Activated CD4-positive, alpha-beta T cell treated with anti-CD3 and anti-CD28 coated beads, Interleukin-2, amount 10 ng/mL, durations not matched to agents 24 days and 14 days (primary cell): ENCODE results near the gene REC114. TPM values are rescaled to one million over a fixed set of nuclear protein-coding genes. Genes with fewer than 3 reads are reported as not detected.
A peak's percentile ranks its signal among the peaks of the same experiment; 100 is the strongest.

Source experiments
- DNase-seq: peaks from one replicate; pipeline ENCODE4 v3.0.0; 2022
- H3K27ac Mint-ChIP-seq: one replicate; pipeline ENCODE4 v1.8.0; 2022; ENCODE audit warnings: mild to moderate bottlenecking, mixed read lengths
- H3K27me3 Mint-ChIP-seq: one replicate; pipeline ENCODE4 v1.8.0; 2022; ENCODE audit warnings: mixed read lengths
- H3K36me3 Mint-ChIP-seq: one replicate; pipeline ENCODE4 v1.8.0; 2022; ENCODE audit warnings: low read depth, mild to moderate bottlenecking, mixed read lengths
- H3K4me1 Mint-ChIP-seq: one replicate; pipeline ENCODE4 v1.8.0; 2021; ENCODE audit warnings: mixed read lengths
- H3K4me3 Mint-ChIP-seq: one replicate; pipeline ENCODE4 v1.8.0; 2022; ENCODE audit warnings: mild to moderate bottlenecking, moderate library complexity, mixed read lengths
- H3K9me3 Mint-ChIP-seq: one replicate; pipeline ENCODE4 v1.8.0; 2021; ENCODE audit warnings: mixed read lengths
- intact Hi-C: fragments of 100-400 bp; cut with micrococcal nuclease; formaldehyde crosslinking; loops from one replicate; pipeline ENCODE4 v1.15.1; 2023
- total RNA-seq: library from RNA; stranded (reverse); gene quantifications from 2 replicates; pipeline ENCODE4 v1.2.3, GENCODE V29; 2022

Gene REC114
- total RNA-seq, 1 donor from 2014 or later = not detected

DNA sequence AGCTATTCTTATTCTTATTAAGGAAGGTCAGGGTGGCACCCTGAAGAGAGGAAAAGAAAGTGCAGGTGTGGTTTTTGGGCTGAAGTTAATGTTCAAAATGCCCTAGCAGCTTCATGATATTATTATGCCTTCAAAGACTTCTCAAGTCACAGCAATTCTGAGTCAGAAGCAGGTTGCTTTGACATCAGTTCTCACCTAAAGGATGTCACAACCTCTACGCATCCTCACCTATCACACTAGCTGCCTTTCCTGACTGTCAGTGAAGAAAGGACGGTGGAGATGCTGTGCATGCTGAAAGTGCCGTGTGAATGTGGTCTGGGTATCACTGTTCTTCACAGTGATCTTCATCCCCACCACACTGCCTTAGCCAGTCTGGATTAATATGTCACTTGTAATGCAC lies 140.6 kb downstream of the REC114 start:
- H3K36me3 Mint-ChIP-seq = peaks cover 50% of the 10 kb centered on the region
- intact Hi-C loops = no loop called here
- DNase-seq = no peak

DNA sequence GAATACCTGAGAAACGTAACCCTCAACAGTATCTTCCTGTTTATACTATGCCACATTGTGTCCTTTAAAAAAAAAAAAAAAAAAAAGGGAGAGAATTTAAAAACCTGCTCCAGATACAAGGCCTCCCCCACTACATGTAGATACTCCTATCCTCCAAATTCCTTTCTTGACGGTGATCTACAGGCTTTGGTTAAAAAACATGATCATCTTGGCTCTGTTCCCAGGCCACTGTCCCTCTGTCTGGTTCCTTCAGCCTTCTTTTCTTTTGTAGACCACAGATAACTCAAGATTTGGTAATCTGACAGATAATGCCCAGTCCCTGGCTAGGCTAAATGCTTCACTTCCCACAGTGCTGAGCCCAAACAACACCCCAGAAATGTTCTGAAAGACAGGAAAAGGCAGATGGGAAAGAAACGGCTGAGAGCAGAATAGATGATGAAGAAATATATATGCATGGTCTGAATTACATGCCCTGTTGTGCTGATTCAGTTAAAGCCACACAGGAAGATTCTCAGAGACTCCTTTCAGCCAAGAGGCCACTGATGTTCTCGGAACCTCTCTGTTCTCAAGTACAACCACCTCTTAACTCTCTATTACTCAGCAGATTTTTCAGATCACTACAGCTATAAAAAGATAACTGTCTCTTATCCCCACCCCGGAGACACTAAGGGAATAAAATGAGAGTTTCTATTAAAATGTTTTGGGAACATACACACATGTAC lies 141.9 kb downstream of the REC114 start:
- Mint-ChIP-seq H3K27ac (no peak overlapping the region), H3K9me3 (no peaks in the 10 kb centered on the region), H3K4me1 (peaks cover 39% of the 10 kb centered on the region), H3K4me3 (peak overlapping the region; percentile 5), H3K36me3 (peaks cover 59% of the 10 kb centered on the region), H3K27me3 (no peaks in the 10 kb centered on the region)
- no peak for DNase-seq
- intact Hi-C loops = loop anchor here (2.0 to 5.0 kb wide), 2 partner anchors 14 to 47 kb away; partner anchors contain the start of gene NPTN

More for the DNA sequence above, 140.6 kb downstream of the REC114 start:
- no peaks in the 10 kb centered on the region for H3K27me3 Mint-ChIP-seq
- no peaks in the 10 kb centered on the region for H3K9me3 Mint-ChIP-seq
- peaks cover 39% of the 10 kb centered on the region for H3K4me1 Mint-ChIP-seq
- no peak overlapping the region for H3K27ac Mint-ChIP-seq
- no peak overlapping the region for H3K4me3 Mint-ChIP-seq

DNA sequence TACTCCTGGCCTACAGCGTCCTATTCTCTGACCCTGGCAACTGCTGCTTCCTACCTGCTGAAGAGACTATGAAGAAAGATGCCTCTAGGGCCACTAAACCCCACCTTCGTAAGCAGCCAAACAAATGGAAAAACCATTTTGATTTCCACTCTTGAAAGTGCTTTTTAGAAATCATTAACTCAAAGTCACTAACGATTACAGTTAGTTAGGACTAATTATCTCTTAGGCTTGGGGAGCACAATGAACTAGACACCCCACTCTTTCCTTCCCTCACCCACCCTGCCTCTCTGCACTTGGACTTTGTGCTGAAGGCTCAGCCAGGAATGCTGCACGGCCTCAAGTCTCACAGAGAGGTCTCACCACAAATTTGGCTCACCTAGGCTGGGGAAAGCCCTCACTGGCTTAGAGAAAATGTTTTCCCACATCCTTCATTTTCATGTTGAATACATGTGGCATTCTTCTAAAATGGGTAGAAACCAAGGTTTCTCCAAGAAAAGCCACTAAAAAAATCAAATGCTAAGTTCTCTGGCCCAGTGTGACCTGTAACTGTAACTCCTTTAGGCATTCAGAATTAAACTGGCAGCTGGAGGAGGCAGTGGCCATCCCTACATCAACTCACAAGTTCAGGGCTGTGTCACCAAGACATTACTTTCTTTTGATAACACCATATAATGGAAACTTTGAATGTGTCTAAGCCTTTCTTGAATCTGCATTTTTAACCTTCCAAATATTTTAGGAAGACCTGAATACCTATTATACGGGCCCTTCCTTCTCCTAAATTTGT lies 143.1 kb downstream of the REC114 start:
- intact Hi-C loops = loop anchor here (2.0 to 5.0 kb wide), 2 partner anchors 15 to 46 kb away; partner anchors contain the start of gene NPTN
- DNase-seq = no peak
- H3K27me3 Mint-ChIP-seq = no peaks in the 10 kb centered on the region
- peaks cover 57% of the 10 kb centered on the region for H3K36me3 Mint-ChIP-seq
- peak overlapping the region; percentile 29 for H3K27ac Mint-ChIP-seq
- peaks cover 39% of the 10 kb centered on the region for H3K4me1 Mint-ChIP-seq
- no peaks in the 10 kb centered on the region for H3K9me3 Mint-ChIP-seq
- H3K4me3 Mint-ChIP-seq = no peak overlapping the region

DNA sequence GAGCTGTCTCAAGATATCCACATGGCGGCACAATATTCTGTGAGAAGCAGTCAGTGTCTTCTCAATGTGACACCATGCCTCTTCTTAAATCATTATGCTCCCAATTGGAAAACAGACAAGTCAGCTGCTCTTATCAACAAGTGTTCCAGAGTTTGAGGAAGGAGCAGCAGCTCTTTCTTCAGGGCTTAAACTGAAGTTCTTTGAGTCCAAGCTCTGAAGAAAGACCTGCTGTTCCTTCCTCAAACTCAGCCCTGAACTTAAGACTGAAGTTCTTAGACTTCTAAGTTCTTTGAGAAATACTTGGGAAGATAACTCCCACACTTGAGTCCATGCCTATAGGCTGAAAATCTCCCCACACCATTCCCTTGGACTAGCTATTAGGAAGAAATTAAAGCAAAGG lies 146.8 kb downstream of the REC114 start:
- no peak for DNase-seq
- Mint-ChIP-seq H3K27me3 (no peaks in the 10 kb centered on the region), H3K4me1 (peaks cover 30% of the 10 kb centered on the region), H3K9me3 (no peaks in the 10 kb centered on the region), H3K36me3 (peaks cover 48% of the 10 kb centered on the region), H3K4me3 (no peak overlapping the region), H3K27ac (no peak overlapping the region)
- intact Hi-C loops = loop anchor here (1.0 to 5.0 kb wide), 2 partner anchors 20 to 43 kb away; partner anchors contain the start of gene NPTN

DNA sequence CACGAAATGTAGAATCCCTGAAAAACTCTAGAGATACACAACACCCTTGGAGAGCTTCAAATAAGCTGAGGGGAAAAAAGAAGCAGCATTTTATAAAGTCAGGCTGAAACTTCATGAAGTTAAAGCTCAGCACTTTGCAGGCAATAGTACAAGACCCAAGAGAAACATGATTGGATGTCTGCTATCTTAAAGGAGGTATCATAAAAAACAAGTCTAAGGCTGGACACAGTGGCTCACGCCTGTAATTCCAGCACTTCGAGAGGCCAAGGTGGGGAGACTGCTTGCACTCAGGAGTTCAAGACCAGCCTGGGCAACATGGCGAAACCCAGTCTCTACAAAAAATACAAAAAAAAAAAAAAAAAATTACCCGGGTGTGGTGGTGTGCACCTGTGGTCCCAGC lies 147.3 kb downstream of the REC114 start:
- DNase-seq = no peak
- Mint-ChIP-seq H3K4me3 (no peak overlapping the region), H3K27me3 (no peaks in the 10 kb centered on the region), H3K9me3 (no peaks in the 10 kb centered on the region), H3K36me3 (peaks cover 43% of the 10 kb centered on the region), H3K27ac (no peak overlapping the region), H3K4me1 (peaks cover 25% of the 10 kb centered on the region)
- intact Hi-C loops = no loop called here

DNA sequence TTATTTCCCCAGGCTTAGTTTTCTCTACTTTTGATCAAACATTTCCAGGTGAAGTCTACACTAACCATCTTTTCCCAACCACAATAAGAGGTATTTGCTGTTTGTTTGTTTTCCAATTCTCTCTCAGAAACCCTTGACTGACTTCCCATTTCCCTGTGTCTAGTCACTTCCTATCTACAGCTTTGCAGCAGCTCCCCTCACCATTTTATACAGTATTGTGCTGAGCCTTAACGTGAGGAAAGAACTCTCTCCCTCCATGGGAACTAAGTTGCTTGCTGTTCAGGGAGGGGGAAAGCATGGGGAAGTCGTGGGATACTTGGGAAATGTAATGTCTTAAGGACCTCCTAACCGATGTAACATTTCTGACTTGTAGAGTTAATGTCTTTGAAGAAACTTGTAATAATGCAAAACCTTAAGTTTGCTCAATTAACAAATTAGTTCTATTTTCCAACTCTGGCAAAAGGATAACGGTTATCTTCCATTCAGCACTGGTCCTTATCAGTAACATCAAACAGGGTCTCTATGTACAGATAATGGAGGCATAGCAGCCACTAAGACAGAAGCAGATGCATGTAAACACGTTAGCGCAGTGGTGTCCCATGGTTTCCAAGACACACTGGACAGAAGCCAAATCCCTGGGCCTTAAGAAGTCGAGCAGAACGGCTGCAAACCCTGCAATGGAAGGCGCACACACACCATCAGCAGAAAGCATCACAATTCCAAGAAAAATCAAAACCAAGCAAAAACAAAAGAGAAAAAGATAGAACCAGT lies 150.5 kb downstream of the REC114 start:
- DNase-seq = no peak
- H3K4me1 Mint-ChIP-seq = peaks cover 7% of the 10 kb centered on the region
- no peak overlapping the region for H3K4me3 Mint-ChIP-seq
- no peak overlapping the region for H3K27ac Mint-ChIP-seq
- H3K27me3 Mint-ChIP-seq = no peaks in the 10 kb centered on the region
- intact Hi-C loops = no loop called here
- H3K9me3 Mint-ChIP-seq = no peaks in the 10 kb centered on the region
- H3K36me3 Mint-ChIP-seq = peaks cover 28% of the 10 kb centered on the region

DNA sequence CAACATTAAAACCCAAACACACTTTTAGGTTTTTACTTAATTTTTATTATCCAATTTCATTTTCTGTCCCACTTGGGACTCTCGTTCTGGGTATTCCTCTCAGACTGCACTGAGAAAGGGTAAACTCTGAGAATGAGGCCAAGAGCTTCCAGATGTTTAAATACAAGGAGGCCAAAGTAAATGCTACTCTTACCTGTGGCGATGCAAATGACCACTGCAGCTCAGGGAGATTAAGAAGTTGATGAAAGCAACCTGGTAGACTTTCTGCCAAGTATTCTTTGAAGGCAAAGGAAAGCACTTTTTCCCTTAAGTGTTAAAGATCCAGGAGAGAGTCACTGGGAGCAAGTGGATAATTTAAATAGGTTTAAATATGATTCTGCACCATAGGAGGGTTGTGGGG lies 151.1 kb downstream of the REC114 start:
- DNase-seq = no peak
- H3K4me1 Mint-ChIP-seq = peaks cover 7% of the 10 kb centered on the region
- no peaks in the 10 kb centered on the region for H3K27me3 Mint-ChIP-seq
- H3K27ac Mint-ChIP-seq = no peak overlapping the region
- intact Hi-C loops = no loop called here
- H3K36me3 Mint-ChIP-seq = peaks cover 25% of the 10 kb centered on the region
- no peaks in the 10 kb centered on the region for H3K9me3 Mint-ChIP-seq
- H3K4me3 Mint-ChIP-seq = no peak overlapping the region

DNA sequence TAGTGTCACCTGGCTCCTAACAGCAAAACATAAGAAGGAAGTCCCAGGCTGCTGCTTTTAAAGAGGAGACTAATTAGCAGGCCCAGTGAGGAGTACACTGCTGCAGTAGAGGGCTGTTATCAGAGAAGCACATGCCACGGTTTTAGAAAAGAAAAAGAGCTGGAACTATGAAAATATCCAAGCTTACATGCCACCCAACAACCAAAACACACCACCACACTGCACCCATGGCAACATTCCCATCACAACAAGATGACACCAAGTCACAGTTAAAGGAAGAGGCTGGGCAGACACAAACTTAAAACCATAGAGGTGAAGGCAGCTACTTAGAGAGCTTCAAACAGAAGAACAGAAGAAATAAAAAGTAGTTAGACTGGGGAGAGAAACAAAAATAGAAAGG lies 153.2 kb downstream of the REC114 start:
- no peak for DNase-seq
- intact Hi-C loops = no loop called here
- no peaks in the 10 kb centered on the region for H3K9me3 Mint-ChIP-seq
- peaks cover 16% of the 10 kb centered on the region for H3K36me3 Mint-ChIP-seq
- H3K27me3 Mint-ChIP-seq = no peaks in the 10 kb centered on the region
- H3K27ac Mint-ChIP-seq = no peak overlapping the region
- no peak overlapping the region for H3K4me3 Mint-ChIP-seq
- peaks cover 7% of the 10 kb centered on the region for H3K4me1 Mint-ChIP-seq

DNA sequence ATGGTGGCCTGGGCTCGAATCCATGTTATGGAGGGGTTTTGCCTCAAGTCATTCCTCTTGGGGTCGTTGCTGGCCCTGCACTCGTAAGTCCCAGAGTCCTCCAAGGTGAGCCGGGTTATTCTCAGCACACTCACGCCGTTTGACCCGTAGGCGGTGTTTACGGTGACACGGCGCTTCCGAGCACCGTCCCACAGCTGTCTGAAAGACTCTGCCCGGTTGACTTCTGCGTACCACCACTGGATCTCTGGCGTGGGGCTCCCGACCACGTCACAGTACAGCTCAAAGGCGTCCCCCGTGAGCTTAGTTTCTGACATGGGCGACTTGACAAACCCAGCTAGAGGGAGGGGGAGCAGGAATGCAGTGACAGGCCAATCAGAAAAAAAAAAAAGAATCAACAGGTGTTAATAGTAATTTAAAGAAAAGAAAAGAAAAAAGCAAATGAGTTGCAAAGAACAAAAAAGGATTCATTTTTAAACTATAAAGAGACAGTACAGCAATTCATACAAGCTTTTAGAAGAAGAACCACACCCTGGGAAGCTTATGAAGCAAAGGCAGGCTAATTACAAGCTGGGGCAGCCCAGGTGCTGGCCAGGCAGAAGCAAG lies 154.2 kb downstream of the REC114 start:
- H3K9me3 Mint-ChIP-seq = no peaks in the 10 kb centered on the region
- H3K36me3 Mint-ChIP-seq = peaks cover 13% of the 10 kb centered on the region
- no peak overlapping the region for H3K4me3 Mint-ChIP-seq
- intact Hi-C loops = no loop called here
- no peak for DNase-seq
- H3K27ac Mint-ChIP-seq = no peak overlapping the region
- peaks cover 7% of the 10 kb centered on the region for H3K4me1 Mint-ChIP-seq
- H3K27me3 Mint-ChIP-seq = no peaks in the 10 kb centered on the region

DNA sequence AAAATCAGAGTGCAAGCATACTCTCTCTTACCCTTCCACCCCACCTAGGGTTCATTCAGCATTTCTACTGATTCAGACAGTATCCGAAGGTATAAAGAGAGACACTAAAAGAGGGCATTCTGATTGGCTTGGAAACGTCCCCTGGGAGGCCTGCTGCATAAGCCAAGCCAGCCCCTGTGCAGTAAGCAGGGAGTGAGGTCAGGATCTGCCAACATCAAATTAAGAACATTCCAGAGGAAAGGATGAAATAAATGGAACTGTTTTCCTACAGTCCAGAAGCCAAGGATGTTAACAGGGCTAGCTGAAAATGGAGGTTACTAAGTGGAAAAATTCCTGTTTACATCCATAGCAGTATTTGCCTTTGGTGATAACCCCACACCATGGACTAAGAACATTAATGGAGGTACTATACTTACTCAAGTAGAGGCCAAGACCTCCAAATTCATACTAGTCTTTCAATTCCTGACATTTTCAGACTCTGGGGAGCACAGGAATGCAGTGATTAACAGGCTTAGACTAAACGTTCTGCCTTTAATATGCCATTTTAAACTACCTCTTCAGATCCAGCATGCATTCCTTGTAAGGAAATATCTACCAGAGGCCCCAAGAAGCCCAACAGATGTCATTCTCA lies 155.7 kb downstream of the REC114 start:
- no peak for DNase-seq
- H3K4me1 Mint-ChIP-seq = peaks cover 6% of the 10 kb centered on the region
- no peaks in the 10 kb centered on the region for H3K27me3 Mint-ChIP-seq

DNA sequence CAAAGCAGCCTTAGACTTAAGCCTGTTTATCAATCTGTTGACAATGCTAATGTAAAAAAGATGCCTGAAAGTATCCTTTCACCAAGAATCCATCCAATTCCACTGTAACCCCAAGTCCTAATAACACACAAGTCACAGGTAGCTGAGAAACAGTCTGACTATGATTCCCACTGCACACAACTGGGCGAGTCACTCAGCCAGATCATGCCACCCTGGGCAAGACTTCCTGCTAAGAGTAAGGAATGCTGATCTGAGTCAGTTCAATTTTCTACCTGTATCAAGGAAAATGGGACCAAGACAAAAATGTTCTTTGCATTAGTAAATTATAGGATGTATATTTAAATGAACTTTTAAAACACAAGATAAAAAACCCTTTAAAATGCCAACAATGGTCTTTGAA lies 157.0 kb downstream of the REC114 start:
- peaks cover 9% of the 10 kb centered on the region for H3K4me1 Mint-ChIP-seq
- intact Hi-C loops = no loop called here
- H3K27ac Mint-ChIP-seq = no peak overlapping the region
- H3K9me3 Mint-ChIP-seq = no peaks in the 10 kb centered on the region
- DNase-seq = no peak
- no peak overlapping the region for H3K4me3 Mint-ChIP-seq
- no peaks in the 10 kb centered on the region for H3K27me3 Mint-ChIP-seq
- peaks cover 15% of the 10 kb centered on the region for H3K36me3 Mint-ChIP-seq

More for the DNA sequence above, 155.7 kb downstream of the REC114 start:
- peaks cover 11% of the 10 kb centered on the region for H3K36me3 Mint-ChIP-seq
- no peaks in the 10 kb centered on the region for H3K9me3 Mint-ChIP-seq
- intact Hi-C loops = no loop called here
- H3K4me3 Mint-ChIP-seq = no peak overlapping the region
- no peak overlapping the region for H3K27ac Mint-ChIP-seq

DNA sequence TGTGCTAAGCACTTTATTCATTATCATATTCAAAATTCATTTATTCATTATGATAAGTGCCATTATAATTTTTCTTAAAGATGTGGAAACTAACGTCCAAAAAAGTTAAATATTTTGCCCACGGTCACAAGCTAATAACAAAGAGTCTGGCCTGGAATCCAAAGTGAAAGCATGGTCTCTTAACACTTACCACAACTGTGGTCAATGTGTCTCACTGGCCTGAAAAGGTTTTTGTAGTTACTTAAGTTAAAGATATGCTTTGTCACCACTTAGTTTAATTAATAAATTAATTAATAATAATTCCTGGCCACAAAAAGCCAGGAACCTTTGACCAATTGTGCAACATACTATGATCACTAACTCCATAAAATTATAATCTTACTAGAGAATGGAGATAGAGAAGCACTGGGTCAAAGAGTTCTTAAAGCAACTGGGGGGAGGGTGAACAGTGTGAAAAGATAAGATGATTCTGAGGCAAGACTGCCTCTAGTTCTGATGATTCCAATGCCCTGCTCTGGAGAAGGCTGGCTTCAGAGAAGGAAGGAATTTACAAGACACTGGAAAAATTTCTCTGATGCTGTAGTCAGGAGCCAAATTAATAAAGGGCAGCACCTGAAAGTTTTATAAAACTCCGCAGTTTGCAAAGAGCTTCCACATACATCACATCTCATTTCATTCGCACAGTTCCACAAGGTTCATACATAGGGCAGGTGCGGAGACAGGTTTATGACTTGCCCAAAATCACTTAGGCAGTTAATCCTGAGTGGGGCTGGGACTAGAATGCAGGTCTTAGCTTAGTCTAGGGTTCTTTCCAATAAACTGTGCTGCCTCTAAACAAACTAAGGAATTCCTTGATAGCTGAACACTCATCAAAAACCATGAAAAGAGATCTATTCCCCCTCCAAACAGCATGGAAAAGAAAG lies 157.7 kb downstream of the REC114 start:
- H3K4me3 Mint-ChIP-seq = no peak overlapping the region
- no peak for DNase-seq
- peaks cover 10% of the 10 kb centered on the region for H3K4me1 Mint-ChIP-seq
- no peaks in the 10 kb centered on the region for H3K9me3 Mint-ChIP-seq
- H3K36me3 Mint-ChIP-seq = peaks cover 15% of the 10 kb centered on the region
- H3K27me3 Mint-ChIP-seq = no peaks in the 10 kb centered on the region
- intact Hi-C loops = no loop called here
- no peak overlapping the region for H3K27ac Mint-ChIP-seq
